Measurements from ENCODE around the gene DNAH10.

Gene DNAH10

GRCh38 chr12:123794027-123794426, 31.9 kb downstream of the DNAH10 start:
- no peak for DNase-seq

- no peak for DNase-seq
Measured at GRCh38 chr12:123798518-123798917, 36.4 kb downstream of the DNAH10 start.

GRCh38 chr12:123799227-123799626, 37.1 kb downstream of the DNAH10 start:
- no peak for DNase-seq

GRCh38 chr12:123801573-123802178, 39.6 kb downstream of the DNAH10 start:
- no peak for DNase-seq

- DNase-seq: no peak
Measured at GRCh38 chr12:123805173-123805572, 43.1 kb downstream of the DNAH10 start.

GRCh38 chr12:123807002-123807401, 44.9 kb downstream of the DNAH10 start:
- DNase-seq: no peak

- no peak for DNase-seq
Measured at GRCh38 chr12:123807670-123808069, 45.6 kb downstream of the DNAH10 start.

GRCh38 chr12:123808167-123808566, 46.1 kb downstream of the DNAH10 start:
- DNase-seq: no peak

- DNase-seq: no peak
Measured at GRCh38 chr12:123813349-123813748, 51.2 kb downstream of the DNAH10 start.

- DNase-seq: no peak
Measured at GRCh38 chr12:123815968-123816367, 53.9 kb downstream of the DNAH10 start.

GRCh38 chr12:123816896-123817537, 54.9 kb downstream of the DNAH10 start:
- no peak for DNase-seq

GRCh38 chr12:123822804-123823203, 60.7 kb downstream of the DNAH10 start:
- no peak for DNase-seq

- no peak for DNase-seq
Measured at GRCh38 chr12:123828120-123828519, 66.0 kb downstream of the DNAH10 start.

- no peak for DNase-seq
Measured at GRCh38 chr12:123828854-123829547, 66.9 kb downstream of the DNAH10 start.

GRCh38 chr12:123829561-123829960, 67.5 kb downstream of the DNAH10 start:
- no peak for DNase-seq

GRCh38 chr12:123830675-123831074, 68.6 kb downstream of the DNAH10 start:
- no peak for DNase-seq

- no peak for DNase-seq
Measured at GRCh38 chr12:123832052-123832451, 70.0 kb downstream of the DNAH10 start.

- DNase-seq: no peak
Measured at GRCh38 chr12:123833830-123834229, 71.7 kb downstream of the DNAH10 start.

GRCh38 chr12:123834845-123835244, 72.7 kb downstream of the DNAH10 start:
- no peak for DNase-seq

- no peak for DNase-seq
Measured at GRCh38 chr12:123836292-123836691, 74.2 kb downstream of the DNAH10 start.

- no peak for DNase-seq
Measured at GRCh38 chr12:123839826-123840225, 77.7 kb downstream of the DNAH10 start.

- no peak for DNase-seq
Measured at GRCh38 chr12:123840765-123841425, 78.8 kb downstream of the DNAH10 start.

GRCh38 chr12:123843912-123844748, 82.0 kb downstream of the DNAH10 start:
- DNase-seq: no peak
